ENCODE measurements around the gene SLC25A1.

SLC25A1 gene

GRCh38 chr22:19213442-19214077, 35.0 kb upstream of the SLC25A1 start:
- TF ChIP-seq CTCF (IDR thresholded peaks at IDR 0.05) (no peak), ZFX (IDR thresholded peaks at IDR 0.05; ENCODE audit: borderline replicate concordance) (no peak)
- no peak overlapping the region for H3K27ac ChIP-seq

GRCh38 chr22:19213001-19213400, 34.5 kb upstream of the SLC25A1 start:
- no peak overlapping the region for H3K27ac ChIP-seq
- TF ChIP-seq ZFX (IDR thresholded peaks at IDR 0.05; ENCODE audit: borderline replicate concordance): no peak
- TF ChIP-seq CTCF (IDR thresholded peaks at IDR 0.05): no peak

GRCh38 chr22:19212302-19212870, 33.9 kb upstream of the SLC25A1 start:
- no peak overlapping the region for H3K27ac ChIP-seq
- TF ChIP-seq CTCF (IDR thresholded peaks at IDR 0.05) (no peak), ZFX (IDR thresholded peaks at IDR 0.05; ENCODE audit: borderline replicate concordance) (no peak)

- TF ChIP-seq ZFX (IDR thresholded peaks at IDR 0.05; ENCODE audit: borderline replicate concordance): no peak
- TF ChIP-seq CTCF (IDR thresholded peaks at IDR 0.05): no peak
- no peak overlapping the region for H3K27ac ChIP-seq
Measured at GRCh38 chr22:19210188-19210587, 31.7 kb upstream of the SLC25A1 start.

- H3K27ac ChIP-seq: no peak overlapping the region
- TF ChIP-seq CTCF (IDR thresholded peaks at IDR 0.05) (no peak), ZFX (IDR thresholded peaks at IDR 0.05; ENCODE audit: borderline replicate concordance) (no peak)
Measured at GRCh38 chr22:19208287-19208847, 29.8 kb upstream of the SLC25A1 start.

- TF ChIP-seq ZFX (IDR thresholded peaks at IDR 0.05; ENCODE audit: borderline replicate concordance) (no peak), CTCF (IDR thresholded peaks at IDR 0.05) (no peak)
- H3K27ac ChIP-seq: no peak overlapping the region
Measured at GRCh38 chr22:19207884-19208283, 29.3 kb upstream of the SLC25A1 start.

- no peak overlapping the region for H3K27ac ChIP-seq
- TF ChIP-seq ZFX (IDR thresholded peaks at IDR 0.05; ENCODE audit: borderline replicate concordance) (no peak), CTCF (IDR thresholded peaks at IDR 0.05) (no peak)
Measured at GRCh38 chr22:19207401-19207808, 28.9 kb upstream of the SLC25A1 start.
